PC-9 (cell line): ENCODE data around the gene MICAL3.

Experiments used
- EZH2 ChIP-seq: fragments of 200-600 bp; sonication (generic); IDR thresholded peaks from 2 replicates; pipeline ENCODE4 v1.8.0; 2017; ENCODE audit warnings: antibody characterized with exemption, low read depth
- TF ChIP-seq, protein P1 (sequence below): fragments of 200-600 bp; sonication (generic); conservative IDR thresholded peaks from 2 replicates; pipeline ENCODE4 v1.6.1; 2017; ENCODE audit warnings: mixed run types, antibody characterized with exemption, mild to moderate bottlenecking, moderate library complexity

DNA sequence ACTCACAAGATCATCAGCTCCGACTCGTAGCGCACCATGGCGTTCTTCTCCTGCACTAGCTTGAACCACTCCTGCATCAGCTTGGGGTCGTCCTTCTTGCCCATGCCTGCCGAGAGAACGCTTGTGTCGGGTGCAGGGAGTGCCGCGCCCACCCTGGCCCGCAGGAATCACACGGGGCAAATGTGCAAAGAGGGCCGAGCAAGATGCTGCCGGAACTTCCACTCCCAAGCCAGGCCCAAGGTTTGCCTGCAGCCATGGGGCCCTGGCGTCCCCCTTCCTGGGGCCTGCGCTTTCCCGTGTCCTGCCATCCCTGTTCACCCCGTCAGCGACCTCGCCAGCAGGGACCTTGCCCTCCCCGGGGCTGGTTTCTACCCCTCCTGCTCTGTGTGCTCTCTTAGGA, 233.2 kb downstream of the MICAL3 start:
- TF ChIP-seq, protein P1, sequence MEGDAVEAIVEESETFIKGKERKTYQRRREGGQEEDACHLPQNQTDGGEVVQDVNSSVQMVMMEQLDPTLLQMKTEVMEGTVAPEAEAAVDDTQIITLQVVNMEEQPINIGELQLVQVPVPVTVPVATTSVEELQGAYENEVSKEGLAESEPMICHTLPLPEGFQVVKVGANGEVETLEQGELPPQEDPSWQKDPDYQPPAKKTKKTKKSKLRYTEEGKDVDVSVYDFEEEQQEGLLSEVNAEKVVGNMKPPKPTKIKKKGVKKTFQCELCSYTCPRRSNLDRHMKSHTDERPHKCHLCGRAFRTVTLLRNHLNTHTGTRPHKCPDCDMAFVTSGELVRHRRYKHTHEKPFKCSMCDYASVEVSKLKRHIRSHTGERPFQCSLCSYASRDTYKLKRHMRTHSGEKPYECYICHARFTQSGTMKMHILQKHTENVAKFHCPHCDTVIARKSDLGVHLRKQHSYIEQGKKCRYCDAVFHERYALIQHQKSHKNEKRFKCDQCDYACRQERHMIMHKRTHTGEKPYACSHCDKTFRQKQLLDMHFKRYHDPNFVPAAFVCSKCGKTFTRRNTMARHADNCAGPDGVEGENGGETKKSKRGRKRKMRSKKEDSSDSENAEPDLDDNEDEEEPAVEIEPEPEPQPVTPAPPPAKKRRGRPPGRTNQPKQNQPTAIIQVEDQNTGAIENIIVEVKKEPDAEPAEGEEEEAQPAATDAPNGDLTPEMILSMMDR = no peak
- no peak for TF ChIP-seq EZH2
